K562 (cell line): ENCODE results near the gene PHF1. TPM values are rescaled to one million over a fixed set of nuclear protein-coding genes. Genes with fewer than 3 reads are reported as not detected.

Experiments
- ATAC-seq: fragments of 200-7000 bp; cut with Tn5 transposase; 3 replicates; pipeline ENCODE4 v1.9.1; 2020; ENCODE audit warnings: moderate library complexity
- BruUV-seq: library from RNA; stranded (reverse); fragments of 400-500 nt; replicated peaks from 2 replicates; lab custom pipeline; 2021; lab: Mats Ljungman, UMichigan
- CTCF ChIA-PET: fragments of 300-600 bp; formaldehyde crosslinking; extraction: SDS; loops from one replicate; lab custom pipeline; 2021; ENCODE audit warnings: low intra/inter-chr PET ratio; lab: Yijun Ruan, JAX
- POLR2A ChIA-PET: fragments of 300-600, 350-650 bp; sonication (Branson Sonifier 250); formaldehyde crosslinking; extraction: SDS; loops from one replicate; lab custom pipeline; 2021; ENCODE audit warnings: antibody characterized with exemption, inconsistent platforms; lab: Yijun Ruan, JAX
- DNase-seq, 4 experiments: peaks; one replicate each; pipeline versions ENCODE4 v3.0.0 to v3.0.0-alpha.2; 2011 to 2018; ENCODE audit warnings: low spot score in 3 of 4, mixed read lengths in 3 of 4; ENCODE audit errors: extremely low read depth in 1 of 4
- FAIRE-seq: peaks from 2 replicates; lab custom pipeline; 2011; peaks lifted over from hg19 to GRCh38; lab: Jason Lieb, UNC
- H2AFZ ChIP-seq: 2 replicates; pipeline ENCODE4 v1.6.0; 2011; ENCODE audit warnings: low read depth, low read length, control low read depth, inconsistent platforms
- H3K27ac ChIP-seq: fragments of 200-600 bp; 3 replicates; pipeline ENCODE4 v1.8.0; 2011; ENCODE audit warnings: low read depth, mild to moderate bottlenecking, control low read depth, inconsistent platforms, low read length, moderate library complexity, mixed read lengths; ENCODE audit errors: extremely low read depth
- H3K27me3 ChIP-seq, 2 experiments: fragments of 300-600 bp in 1 of 2; 2 replicates in 1 of 2; 3 replicates in 1 of 2; pipeline versions ENCODE4 v1.6.0 to v1.8.0; 2011; ENCODE audit warnings: inconsistent platforms in 2 of 2, low read length in 2 of 2, mild to moderate bottlenecking in 1 of 2, mixed read lengths in 1 of 2, moderate library complexity in 1 of 2; ENCODE audit not compliant: control insufficient read depth in 2 of 2, insufficient read depth in 2 of 2
- H3K36me3 ChIP-seq: fragments of 300-600 bp; 3 replicates; pipeline ENCODE4 v1.8.0; 2011; ENCODE audit warnings: mild to moderate bottlenecking, low read length, inconsistent platforms; ENCODE audit not compliant: control insufficient read depth, insufficient read depth
- H3K4me1 ChIP-seq, 2 experiments: fragments of 200-600 bp in 1 of 2; replicated peaks in 1 of 2; 2 replicates in 1 of 2; 3 replicates in 1 of 2; pipeline versions ENCODE4 v1.5.1 to v1.8.0; 2011; ENCODE audit warnings: inconsistent platforms in 2 of 2, low read length in 2 of 2, mild to moderate bottlenecking in 1 of 2, mixed read lengths in 1 of 2, moderate library complexity in 1 of 2; ENCODE audit not compliant: control insufficient read depth in 2 of 2, insufficient read depth in 2 of 2
- H3K4me2 ChIP-seq: 2 replicates; pipeline ENCODE4 v1.6.1; 2011; ENCODE audit warnings: low read length, control low read depth, inconsistent platforms, mixed read lengths; ENCODE audit not compliant: insufficient read depth
- H3K4me3 ChIP-seq: fragments of 200-600 bp; sonication (generic), shearing (Covaris generic); 2 replicates; pipeline ENCODE4 v1.5.1; 2016; ENCODE audit warnings: control low read depth, inconsistent platforms
- H3K79me2 ChIP-seq: fragments of 200-600 bp; 3 replicates; pipeline ENCODE4 v1.8.0; 2011; ENCODE audit warnings: low read length, inconsistent platforms; ENCODE audit not compliant: control insufficient read depth, insufficient read depth
- H3K9ac ChIP-seq, 2 experiments: 2 replicates each; pipeline versions ENCODE4 v1.6.0 to v1.6.1; 2011; ENCODE audit warnings: low read depth in 2 of 2, low read length in 2 of 2, control low read depth in 1 of 2, inconsistent platforms in 1 of 2, mild to moderate bottlenecking in 1 of 2, mixed read lengths in 1 of 2; ENCODE audit not compliant: insufficient read depth in 1 of 2
- H3K9me1 ChIP-seq: one replicate; pipeline ENCODE4 v1.6.0; 2011; ENCODE audit warnings: inconsistent platforms, mild to moderate bottlenecking, low read length, moderate library complexity; ENCODE audit not compliant: control insufficient read depth, insufficient read depth
- H3K9me3 ChIP-seq: replicated peaks from 2 replicates; pipeline ENCODE4 v1.5.1; 2011; ENCODE audit warnings: low read depth, low read length, inconsistent platforms; ENCODE audit not compliant: control insufficient read depth, insufficient read depth
- H4K20me1 ChIP-seq: replicated peaks from 2 replicates; pipeline ENCODE4 v1.6.1; 2011; ENCODE audit warnings: low read length, inconsistent platforms, mixed read lengths; ENCODE audit not compliant: control insufficient read depth, insufficient read depth
- ARID1B ChIP-seq: fragments of 450-650 bp; IDR thresholded peaks from 2 replicates; pipeline ENCODE4 v1.6.1; 2016; ENCODE audit warnings: antibody characterized with exemption, mild to moderate bottlenecking, inconsistent platforms
- ASH1L ChIP-seq: fragments of 450-650 bp; IDR thresholded peaks from 2 replicates; pipeline ENCODE4 v1.6.1; 2018; ENCODE audit warnings: borderline replicate concordance, mild to moderate bottlenecking, low read depth; ENCODE audit not compliant: partially characterized antibody
- BCOR ChIP-seq: fragments of 450-650 bp; IDR thresholded peaks from 2 replicates; pipeline ENCODE4 v1.6.1; 2016
- CBX8 ChIP-seq: fragments of 200-600 bp; sonication (generic); IDR thresholded peaks from 2 replicates; pipeline ENCODE4 v1.6.1; 2012; ENCODE audit warnings: borderline replicate concordance, mixed run types, low read depth, mild to moderate bottlenecking, moderate library complexity, mixed read lengths, low read length, control low read depth, inconsistent platforms; ENCODE audit not compliant: poor library complexity, severe bottlenecking; ENCODE audit errors: extremely low read depth
- ELF4 ChIP-seq: fragments of 450-650 bp; formaldehyde crosslinking; IDR thresholded peaks from 2 replicates; pipeline ENCODE4 v1.4.0; 2022; ENCODE audit warnings: missing genetic modification characterization
- FOXK2 ChIP-seq, 2 experiments: fragments of 450-650 bp; IDR thresholded peaks in 1 of 2; conservative IDR thresholded peaks in 1 of 2; 2 replicates each; pipeline ENCODE4 v1.6.1; 2016; ENCODE audit warnings: low read depth in 2 of 2, mild to moderate bottlenecking in 1 of 2
- MCM7 ChIP-seq, 2 experiments: fragments of 450-650 bp; IDR thresholded peaks; 2 replicates each; pipeline ENCODE4 v1.6.1; 2016 to 2018
- NR4A1 ChIP-seq, 2 experiments: fragments of 250-450 bp in 1 of 2; fragments of 450-650 bp in 1 of 2; sonication (Bioruptor Pico) in 1 of 2; IDR thresholded peaks; 2 replicates each; pipeline versions ENCODE4 v1.4.0 to v1.6.1; 2016 to 2020; ENCODE audit warnings: mild to moderate bottlenecking in 2 of 2, missing compliant biosample characterization in 1 of 2, missing genetic modification characterization in 1 of 2, moderate library complexity in 1 of 2
- SMARCC2 ChIP-seq: fragments of 450-650 bp; IDR thresholded peaks from 2 replicates; pipeline ENCODE4 v1.6.1; 2017; ENCODE audit warnings: antibody characterized with exemption, moderate library complexity, mild to moderate bottlenecking, low read depth
- WGBS: fragments of 100-300 bp; shearing (Covaris generic); methylation state at CpG from one replicate; pipeline ENCODE4 v1.1.6; 2016; ENCODE audit warnings: low coverage, mixed read lengths; ENCODE audit not compliant: insufficient coverage; ENCODE audit errors: missing lambda C conversion rate; 5-methylcytosine and 5-hydroxymethylcytosine counted together
- in situ Hi-C: fragments of 300-500 bp; cut with MboI; formaldehyde crosslinking; loops from 4 replicates; pipeline ENCODE4 v1.15.0; 2018; ENCODE audit warnings: inconsistent platforms, mixed read lengths
- intact Hi-C: fragments of 100-400 bp; cut with micrococcal nuclease; formaldehyde crosslinking; loops from 2 replicates; pipeline ENCODE4 v1.14.2; 2022
- polyA plus RNA-seq, 8 experiments: library from polyadenylated mRNA; depleted of rRNA in 4 of 8; stranded (reverse) in 5 of 8; unstranded in 3 of 8; fragments of >200 nt; fragmentation: Nextera tagmentation in 2 of 8; fragmentation: Illumina TruSeq in 1 of 8; extraction: Ambion mirVana in 2 of 8; extraction: Trizol in 1 of 8; gene quantifications; 2 replicates each; pipeline versions ENCODE4 v1.2.1 to v1.2.3, GENCODE V29; 2011 to 2014; ENCODE audit warnings: inconsistent platforms in 1 of 8, missing spikeins in 1 of 8
- total RNA-seq, 7 experiments: library from RNA; depleted of rRNA in 6 of 7; stranded (reverse); fragments of >200 nt in 6 of 7; fragmentation: Illumina TruSeq in 2 of 7; extraction: Trizol in 2 of 7; gene quantifications; 2 replicates each; pipeline versions ENCODE4 v1.2.1 to v1.2.3, GENCODE V29; 2011 to 2021; ENCODE audit warnings: low replicate concordance in 1 of 7
- TF ChIP-seq, protein P1 (sequence below): fragments of 450-650 bp; formaldehyde crosslinking; IDR thresholded peaks from 2 replicates; pipeline ENCODE4 v1.4.0; 2020; ENCODE audit warnings: mild to moderate bottlenecking, moderate library complexity
- TF ChIP-seq, protein P2 (sequence below): fragments of 450-650 bp; IDR thresholded peaks from 2 replicates; pipeline ENCODE4 v1.7.0; 2016; ENCODE audit warnings: borderline replicate concordance
- TF ChIP-seq, protein P3 (sequence below): fragments of 450-650 bp; IDR thresholded peaks from 2 replicates; pipeline ENCODE4 v1.6.1; 2016; ENCODE audit warnings: antibody characterized with exemption

PHF1 gene
- total and polyA plus RNA-seq, 9 of the 15 experiments (the other 6 are each of a cell fraction or from before 2014, with no cell fraction given), result 3.7 to 64.2 (median 33.7) TPM

DNA sequence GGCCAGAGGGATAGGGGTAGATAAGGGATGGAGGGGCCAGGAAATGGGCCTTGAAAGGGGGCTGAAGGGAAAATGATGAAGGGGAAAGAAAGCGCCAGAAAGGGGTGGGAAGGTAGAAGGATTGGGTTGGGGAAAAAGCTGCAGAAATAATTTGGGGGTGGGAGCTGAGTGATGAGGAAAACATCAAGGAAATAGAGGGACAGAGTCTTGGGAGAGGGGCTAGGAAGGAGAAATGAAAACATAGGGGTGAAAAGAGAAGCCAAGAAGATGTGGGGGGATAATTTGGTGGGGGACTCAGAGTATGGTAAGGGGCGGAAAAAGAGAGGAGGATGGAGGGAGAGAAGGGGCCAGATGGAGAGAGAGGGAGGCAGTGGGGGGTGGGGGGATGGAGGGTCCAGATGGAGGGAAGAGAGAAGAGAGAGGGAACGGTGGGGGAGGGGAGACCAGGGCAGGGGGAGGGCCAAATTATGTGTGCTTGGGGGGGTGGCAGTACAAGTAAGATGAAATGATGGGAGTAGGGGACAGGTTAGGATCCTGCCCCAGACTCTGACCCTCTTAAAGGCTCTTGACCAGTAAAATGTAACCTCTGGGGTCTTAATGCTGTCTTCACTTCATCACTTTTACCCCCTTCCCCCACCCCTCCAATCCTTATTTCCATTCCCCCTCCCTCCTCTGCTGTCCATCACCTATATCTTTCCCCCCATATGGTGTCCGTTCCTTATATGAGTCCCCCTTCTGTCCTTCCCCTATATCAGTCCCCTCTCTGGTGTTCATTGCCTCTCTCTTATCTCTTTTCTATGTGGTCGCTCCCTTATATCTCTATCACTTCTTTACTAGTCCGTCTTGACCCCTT is 9.9 kb downstream of the PHF1 start (continued):
- TF ChIP-seq CBX8 (no peak), NR4A1 (CRISPR knock-in tag; IDR thresholded peaks at IDR 0.05) (no peak), NR4A1 (tag; IDR thresholded peaks at IDR 0.05) (no peak)

DNA sequence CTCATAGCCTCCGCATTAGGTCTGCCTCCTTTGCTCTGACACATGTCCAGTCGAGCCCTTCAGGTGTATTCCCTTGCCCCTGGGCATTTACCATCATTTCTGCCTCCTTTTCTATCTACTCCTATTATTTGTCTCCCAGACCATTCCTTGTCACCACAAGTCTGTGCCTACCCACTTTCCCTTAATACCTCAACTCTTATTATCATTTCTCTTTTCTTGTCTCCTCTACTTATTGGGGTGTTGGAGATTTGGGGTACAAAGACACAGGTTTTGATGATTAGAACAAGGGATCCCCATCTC is 10.5 kb downstream of the PHF1 start:
- FAIRE-seq (no peak), ATAC-seq (no peak), DNase-seq (no peak)
- H3K9me1 ChIP-seq, result no peaks in the 10 kb centered on the region
- peak overlapping the region; percentile 32; the same call in 1 of the 3 replicates for H3K27ac ChIP-seq
- intact Hi-C loops, result loop anchor here (10.0 kb wide), 2 partner anchors 46 to 296 kb away; no protein-coding TSS in a partner anchor
- ChIA-PET POLR2A (no interaction called here), CTCF (interaction anchor here (0.6 kb wide), 1 partner anchor 144 kb away, joined by 3 read pairs; the partner anchor contains the start of gene B3GALT4)
- peaks cover 8% of the 10 kb centered on the region; the same call in 2 of the 3 replicates for H3K36me3 ChIP-seq
- H4K20me1 ChIP-seq, result peaks cover 5% of the 10 kb centered on the region; the same call in 1 of the 2 replicates
- no TSS peak for BruUV-seq
- WGBS, result 49% methylated on average over 2 of the region's 2 CpGs
- no peaks in the 10 kb centered on the region for H3K27me3 ChIP-seq
- peaks cover 27% of the 10 kb centered on the region for H3K79me2 ChIP-seq
- no peak overlapping the region for H3K4me3 ChIP-seq
- H3K9ac ChIP-seq, result no peak overlapping the region
- H3K4me1 ChIP-seq, result peaks cover 43 to 45% of the 10 kb centered on the region in 2 experiments
- H3K4me2 ChIP-seq, result peak overlapping the region; percentile 43; the same call in 1 of the 2 replicates
- H2AFZ ChIP-seq, result peak overlapping the region; percentile 70
- in situ Hi-C loops, result no loop called here
- H3K9me3 ChIP-seq, result no peaks in the 10 kb centered on the region
- 0 out of 4 replicates have a peak, but pooled peaks of 1 of the 2 experiments have one; percentile 15 for TF ChIP-seq MCM7 (IDR thresholded peaks at IDR 0.05)
- TF ChIP-seq, protein P1, sequence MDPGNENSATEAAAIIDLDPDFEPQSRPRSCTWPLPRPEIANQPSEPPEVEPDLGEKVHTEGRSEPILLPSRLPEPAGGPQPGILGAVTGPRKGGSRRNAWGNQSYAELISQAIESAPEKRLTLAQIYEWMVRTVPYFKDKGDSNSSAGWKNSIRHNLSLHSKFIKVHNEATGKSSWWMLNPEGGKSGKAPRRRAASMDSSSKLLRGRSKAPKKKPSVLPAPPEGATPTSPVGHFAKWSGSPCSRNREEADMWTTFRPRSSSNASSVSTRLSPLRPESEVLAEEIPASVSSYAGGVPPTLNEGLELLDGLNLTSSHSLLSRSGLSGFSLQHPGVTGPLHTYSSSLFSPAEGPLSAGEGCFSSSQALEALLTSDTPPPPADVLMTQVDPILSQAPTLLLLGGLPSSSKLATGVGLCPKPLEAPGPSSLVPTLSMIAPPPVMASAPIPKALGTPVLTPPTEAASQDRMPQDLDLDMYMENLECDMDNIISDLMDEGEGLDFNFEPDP, result no peak
- TF ChIP-seq BCOR, result 0 out of 2 replicates have a peak, but pooled peaks have one; percentile 5
- no peak for TF ChIP-seq ELF4 (CRISPR knock-in tag)
- TF ChIP-seq, protein P2, sequence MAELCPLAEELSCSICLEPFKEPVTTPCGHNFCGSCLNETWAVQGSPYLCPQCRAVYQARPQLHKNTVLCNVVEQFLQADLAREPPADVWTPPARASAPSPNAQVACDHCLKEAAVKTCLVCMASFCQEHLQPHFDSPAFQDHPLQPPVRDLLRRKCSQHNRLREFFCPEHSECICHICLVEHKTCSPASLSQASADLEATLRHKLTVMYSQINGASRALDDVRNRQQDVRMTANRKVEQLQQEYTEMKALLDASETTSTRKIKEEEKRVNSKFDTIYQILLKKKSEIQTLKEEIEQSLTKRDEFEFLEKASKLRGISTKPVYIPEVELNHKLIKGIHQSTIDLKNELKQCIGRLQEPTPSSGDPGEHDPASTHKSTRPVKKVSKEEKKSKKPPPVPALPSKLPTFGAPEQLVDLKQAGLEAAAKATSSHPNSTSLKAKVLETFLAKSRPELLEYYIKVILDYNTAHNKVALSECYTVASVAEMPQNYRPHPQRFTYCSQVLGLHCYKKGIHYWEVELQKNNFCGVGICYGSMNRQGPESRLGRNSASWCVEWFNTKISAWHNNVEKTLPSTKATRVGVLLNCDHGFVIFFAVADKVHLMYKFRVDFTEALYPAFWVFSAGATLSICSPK, result 0 out of 2 replicates have a peak, but pooled peaks have one; percentile 10
- 0 out of 2 replicates have a peak, but pooled peaks have one; percentile 1 for TF ChIP-seq ARID1B
- peak; percentile 23 for TF ChIP-seq ASH1L
- TF ChIP-seq SMARCC2, result no peak
- TF ChIP-seq, protein P3, sequence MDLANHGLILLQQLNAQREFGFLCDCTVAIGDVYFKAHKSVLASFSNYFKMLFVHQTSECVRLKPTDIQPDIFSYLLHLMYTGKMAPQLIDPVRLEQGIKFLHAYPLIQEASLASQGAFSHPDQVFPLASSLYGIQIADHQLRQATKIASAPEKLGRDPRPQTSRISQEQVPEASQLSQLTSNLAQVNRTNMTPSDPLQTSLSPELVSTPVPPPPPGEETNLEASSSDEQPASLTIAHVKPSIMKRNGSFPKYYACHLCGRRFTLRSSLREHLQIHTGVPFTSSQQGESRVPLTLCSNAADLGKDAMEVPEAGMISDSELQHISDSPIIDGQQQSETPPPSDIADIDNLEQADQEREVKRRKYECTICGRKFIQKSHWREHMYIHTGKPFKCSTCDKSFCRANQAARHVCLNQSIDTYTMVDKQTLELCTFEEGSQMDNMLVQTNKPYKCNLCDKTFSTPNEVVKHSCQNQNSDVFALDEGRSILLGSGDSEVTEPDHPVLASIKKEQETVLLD, result 0 out of 2 replicates have a peak, but pooled peaks have one; percentile 1
- 0 out of 4 replicates have a peak, but pooled peaks of 1 of the 2 experiments have one; percentile 6 for TF ChIP-seq FOXK2 (conservative IDR thresholded peaks at IDR 0.05 in 1 of 2, IDR thresholded peaks at IDR 0.05 in 1 of 2; ENCODE audit: low read depth in 2 of 2)
